ENCODE measurements around the gene FBXL17.

- TF ChIP-seq RXRA (IDR thresholded peaks at IDR 0.05) (no peak), CTCF (IDR thresholded peaks at IDR 0.05; ENCODE audit: low read depth, low read length, missing input control) (no peak), MAX (IDR thresholded peaks at IDR 0.05) (no peak), RAD21 (IDR thresholded peaks at IDR 0.05) (no peak), YY1 (IDR thresholded peaks at IDR 0.05) (no peak), GABPA (IDR thresholded peaks at IDR 0.05 in 1 of 2, conservative IDR thresholded peaks at IDR 0.05 in 1 of 2) (no peak), REST (IDR thresholded peaks at IDR 0.05) (no peak), SP1 (IDR thresholded peaks at IDR 0.05) (no peak), ZBTB33 (IDR thresholded peaks at IDR 0.05) (no peak), HNF4A (conservative IDR thresholded peaks at IDR 0.05) (no peak), EGR1 (IDR thresholded peaks at IDR 0.05; ENCODE audit: low read depth in 2 of 2) (no peak)
Measured at GRCh38 chr5:108145351-108145750, 236.5 kb downstream of the FBXL17 start.

Measured in liver (tissue), 3 donors.